ENCODE measurements around the gene MEIG1. TPM values are rescaled to one million over a fixed set of nuclear protein-coding genes. Genes with fewer than 3 reads are reported as not detected.
"Not testable (repeated sequence)": the region's sequence is repeated elsewhere in the genome, so short reads cannot be mapped to it uniquely, and the experiment has no call there.

The MEIG1 gene
- total and polyA plus RNA-seq, 2 donors (not counting 1 experiment from before 2014, with no cell fraction given), result 0.33 TPM; not detected in 1

- peak; percentile 7 to 48 for DNase-seq (ENCODE audit: low read depth in 2 of 2)
- not testable (repeated sequence) for H3K4me2 ChIP-seq (ENCODE audit: extremely low read depth, insufficient read depth, low read length); H3K4me1 ChIP-seq (ENCODE audit: control insufficient read depth, extremely low read depth, insufficient read depth, low read length); H3K27ac ChIP-seq (ENCODE audit: insufficient read depth, low read length); H4K20me1 ChIP-seq (ENCODE audit: control insufficient read depth, extremely low read depth, insufficient read depth, low read length); H2AFZ ChIP-seq (ENCODE audit: low read length); H3K9ac ChIP-seq (ENCODE audit: insufficient read depth, low read length); H3K79me2 ChIP-seq (ENCODE audit: control insufficient read depth, insufficient read depth, low read length); H3K4me3 ChIP-seq (replicated peaks in 1 of 4; ENCODE audit: control extremely low read depth in 1 of 4, insufficient read depth in 1 of 4, low read depth in 3 of 4, low read length in 4 of 4); H3K27me3 ChIP-seq (ENCODE audit: control insufficient read depth, insufficient read depth, low read length); H3K9me3 ChIP-seq (ENCODE audit: control insufficient read depth, insufficient read depth, low read depth, low read length); H3K36me3 ChIP-seq (ENCODE audit: control insufficient read depth, insufficient read depth, low read length)
- TF ChIP-seq CTCF (conservative IDR thresholded peaks at IDR 0.05 in 1 of 2, IDR thresholded peaks at IDR 0.05 in 1 of 2; ENCODE audit: low read depth in 1 of 2, low read length in 2 of 2), result peak in 1 of 2 donors; percentile 21
These were observed 32.0 kb downstream of the MEIG1 start for GRCh38 chr10:14991035-14991749.

- H3K4me2 ChIP-seq (ENCODE audit: extremely low read depth, insufficient read depth, low read length); H2AFZ ChIP-seq (ENCODE audit: low read length); H3K4me3 ChIP-seq (replicated peaks in 1 of 4; ENCODE audit: control extremely low read depth in 1 of 4, insufficient read depth in 1 of 4, low read depth in 3 of 4, low read length in 4 of 4); H3K4me1 ChIP-seq (ENCODE audit: control insufficient read depth, extremely low read depth, insufficient read depth, low read length); H3K79me2 ChIP-seq (ENCODE audit: control insufficient read depth, insufficient read depth, low read length); H3K27me3 ChIP-seq (ENCODE audit: control insufficient read depth, insufficient read depth, low read length); H3K27ac ChIP-seq (ENCODE audit: insufficient read depth, low read length); H4K20me1 ChIP-seq (ENCODE audit: control insufficient read depth, extremely low read depth, insufficient read depth, low read length); H3K9ac ChIP-seq (ENCODE audit: insufficient read depth, low read length); H3K36me3 ChIP-seq (ENCODE audit: control insufficient read depth, insufficient read depth, low read length); DNase-seq (ENCODE audit: low read depth in 2 of 2); H3K9me3 ChIP-seq (ENCODE audit: control insufficient read depth, insufficient read depth, low read depth, low read length): not testable (repeated sequence)
These were observed 33.1 kb downstream of the MEIG1 start for GRCh38 chr10:14992336-14992735.

GRCh38 chr10:14993500-14994455 lies 34.6 kb downstream of the MEIG1 start:
- H3K9me3 ChIP-seq (ENCODE audit: control insufficient read depth, insufficient read depth, low read depth, low read length); H3K4me3 ChIP-seq (replicated peaks in 1 of 4; ENCODE audit: control extremely low read depth in 1 of 4, insufficient read depth in 1 of 4, low read depth in 3 of 4, low read length in 4 of 4); H4K20me1 ChIP-seq (ENCODE audit: control insufficient read depth, extremely low read depth, insufficient read depth, low read length); H3K36me3 ChIP-seq (ENCODE audit: control insufficient read depth, insufficient read depth, low read length); H3K27me3 ChIP-seq (ENCODE audit: control insufficient read depth, insufficient read depth, low read length); H3K27ac ChIP-seq (ENCODE audit: insufficient read depth, low read length); H3K4me1 ChIP-seq (ENCODE audit: control insufficient read depth, extremely low read depth, insufficient read depth, low read length); H3K4me2 ChIP-seq (ENCODE audit: extremely low read depth, insufficient read depth, low read length); H3K79me2 ChIP-seq (ENCODE audit: control insufficient read depth, insufficient read depth, low read length); H3K9ac ChIP-seq (ENCODE audit: insufficient read depth, low read length); DNase-seq (ENCODE audit: low read depth in 2 of 2); H2AFZ ChIP-seq (ENCODE audit: low read length): not testable (repeated sequence)

Data from fibroblast of lung (primary cell).